NCI-H748 (cell line): ENCODE measurements around the gene UPF1.
A peak's percentile ranks its signal among the peaks of the same experiment; 100 is the strongest.
"Not testable (repeated sequence)": the region's sequence is repeated elsewhere in the genome, so short reads cannot be mapped to it uniquely, and the experiment has no call there.

Experiments used
- DNase-seq: peaks from one replicate; lab custom pipeline; 2025; ENCODE audit not compliant: unreplicated experiment; lab: John Stamatoyannopoulos, UW

Gene UPF1

GRCh38 chr19:18910801-18911436, 79.2 kb downstream of the UPF1 start:
- no peak for DNase-seq

- DNase-seq, result no peak
These were observed 81.2 kb downstream of the UPF1 start for GRCh38 chr19:18912933-18913332.

- DNase-seq, result no peak
These were observed 81.7 kb downstream of the UPF1 start for GRCh38 chr19:18913466-18913865.

- peak; percentile 20 for DNase-seq
These were observed 83.9 kb downstream of the UPF1 start for GRCh38 chr19:18915639-18916038.

- not testable (repeated sequence) for DNase-seq
These were observed 85.8 kb downstream of the UPF1 start for GRCh38 chr19:18917593-18917992.
